GM12891 (cell line): ENCODE measurements around the gene HOXB9.

Source experiments
- POLR2A ChIP-seq: IDR thresholded peaks from 2 replicates; pipeline ENCODE4 v1.6.1; 2011; ENCODE audit warnings: low read depth, low read length, control low read depth
- POLR2AphosphoS5 ChIP-seq: IDR thresholded peaks from 2 replicates; pipeline ENCODE4 v1.6.1; 2011; ENCODE audit warnings: low read depth, low read length, control low read depth
- SPI1 ChIP-seq: IDR thresholded peaks from 2 replicates; pipeline ENCODE4 v1.6.1; 2011; ENCODE audit warnings: low read depth, low read length, control low read depth

GRCh38 chr17:48596735-48597527 is 29.2 kb downstream of the HOXB9 start:
- TF ChIP-seq SPI1 (no peak), POLR2A (no peak), POLR2AphosphoS5 (no peak)
